HG03039 (cell line): Measurements from ENCODE around the gene ZNF732.
"Not testable (repeated sequence)": the region's sequence is repeated elsewhere in the genome, so short reads cannot be mapped to it uniquely, and the experiment has no call there.

Experiments
- ATAC-seq: cut with Tn5 transposase; IDR thresholded peaks from one replicate; pipeline ENCODE4 v1.9.1; 2021; ENCODE audit warnings: mild to moderate bottlenecking, moderate library complexity; ENCODE audit not compliant: unreplicated experiment

ZNF732 gene

GRCh38 chr4:304969-305680, at the start of gene ZNF732:
ZNF732 (minus strand) TSS chr4:305474; CDS start chr4:305310, 164 bp downstream.
- no peak for ATAC-seq

GRCh38 chr4:340011-340410, 34.7 kb upstream of the ZNF732 start:
- ATAC-seq: no peak

GRCh38 chr4:338759-339097, 33.5 kb upstream of the ZNF732 start:
- ATAC-seq: no peak

GRCh38 chr4:337932-338758, 32.9 kb upstream of the ZNF732 start:
- peak; percentile 24 for ATAC-seq

- peak; percentile 95 for ATAC-seq
These were observed 32.1 kb upstream of the ZNF732 start, which contains the start of gene ZNF141 for GRCh38 chr4:337143-337931. ZNF141 (plus strand) TSS chr4:337814; CDS start chr4:337984, 170 bp downstream.

- ATAC-seq: no peak
These were observed 31.5 kb upstream of the ZNF732 start for GRCh38 chr4:336893-337142.

- no peak for ATAC-seq
These were observed 31.0 kb upstream of the ZNF732 start for GRCh38 chr4:336099-336892.

- ATAC-seq: no peak
These were observed 30.2 kb upstream of the ZNF732 start for GRCh38 chr4:335515-335914.

GRCh38 chr4:328729-329128, 23.5 kb upstream of the ZNF732 start:
- ATAC-seq: no peak

GRCh38 chr4:314296-314903, 9.1 kb upstream of the ZNF732 start:
- ATAC-seq: no peak

- no peak for ATAC-seq
These were observed 4.5 kb upstream of the ZNF732 start for GRCh38 chr4:309807-310206.

GRCh38 chr4:306551-306961, 1.3 kb upstream of the ZNF732 start:
- ATAC-seq: no peak

GRCh38 chr4:304516-304915, 758 bp downstream of the ZNF732 start:
- not testable (repeated sequence) for ATAC-seq

GRCh38 chr4:302381-302780, 2.9 kb downstream of the ZNF732 start:
- ATAC-seq: no peak

- ATAC-seq: no peak
These were observed 10.5 kb downstream of the ZNF732 start for GRCh38 chr4:294732-295131.

GRCh38 chr4:288891-289290, 16.4 kb downstream of the ZNF732 start:
- no peak for ATAC-seq

- no peak for ATAC-seq
These were observed 31.8 kb downstream of the ZNF732 start for GRCh38 chr4:273309-274017.

GRCh38 chr4:271492-272103, 33.7 kb downstream of the ZNF732 start:
- ATAC-seq: no peak

GRCh38 chr4:259240-259639, 46.0 kb downstream of the ZNF732 start:
- not testable (repeated sequence) for ATAC-seq
